ENCODE data around the gene USP24. TPM values are rescaled to one million over a fixed set of nuclear protein-coding genes. Genes with fewer than 3 reads are reported as not detected.
"Not testable (repeated sequence)": the region's sequence is repeated elsewhere in the genome, so short reads cannot be mapped to it uniquely, and the experiment has no call there.

The USP24 gene
- total and polyA plus RNA-seq, 2 donors (not counting 3 experiments of a cell fraction or from before 2014, with no cell fraction given) = 8.2 to 30.0 TPM

DNA sequence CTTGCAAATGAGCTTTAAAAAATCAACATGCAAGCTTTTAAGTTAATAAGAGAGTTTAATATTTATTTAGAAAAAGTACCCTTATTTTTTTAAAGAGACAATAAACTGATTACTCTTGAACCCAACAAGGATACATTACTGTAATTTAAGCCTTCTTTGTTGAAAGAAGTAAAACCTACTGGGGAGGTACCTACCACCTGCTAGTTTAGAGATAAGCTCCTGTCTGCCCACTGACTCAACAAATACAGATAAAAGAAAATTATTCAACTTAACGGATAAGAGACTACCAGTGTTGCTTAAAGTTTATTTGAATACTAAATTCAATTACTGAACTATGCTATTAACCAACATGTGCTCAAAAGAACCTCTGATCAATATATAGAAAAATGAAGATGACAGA lies 23.1 kb downstream of the USP24 start:
- intact Hi-C loops (cut with micrococcal nuclease) = no loop called here
- no peak overlapping the region for H2AFZ ChIP-seq (ENCODE audit: low read depth, low read length)
- DNase-seq (ENCODE audit: low read depth, low spot score) (no peak), FAIRE-seq (no peak)
- no peak for TF ChIP-seq MYC (IDR thresholded peaks at IDR 0.05; ENCODE audit: low read depth, low read length)
- TF ChIP-seq EZH2 (IDR thresholded peaks at IDR 0.05; ENCODE audit: borderline replicate concordance, low read depth, low read length, severe bottlenecking) = no peak
- TF ChIP-seq POLR2A (IDR thresholded peaks at IDR 0.05; ENCODE audit: low read depth, low read length) = no peak
- TF ChIP-seq JUN (IDR thresholded peaks at IDR 0.05; ENCODE audit: borderline replicate concordance, insufficient read depth, insufficient read length, low read depth) = no peak
- no peaks in the 10 kb centered on the region for H3K9me1 ChIP-seq (replicated peaks; ENCODE audit: control insufficient read depth, extremely low read depth, insufficient read depth, low read length)
- ChIA-PET CTCF (no interaction called here), POLR2A (no interaction called here)
- H3K27me3 ChIP-seq (ENCODE audit: control insufficient read depth in 2 of 2, insufficient read depth in 2 of 2, low read length in 2 of 2) = no peaks in the 10 kb centered on the region
- no peaks in the 10 kb centered on the region for H3K4me1 ChIP-seq (ENCODE audit: control insufficient read depth, extremely low read depth, insufficient read depth, low read length)
- no peak overlapping the region for H3K4me3 ChIP-seq (replicated peaks in 1 of 3; ENCODE audit: insufficient read depth in 1 of 3, low read depth in 1 of 3, low read length in 3 of 3)
- no peak overlapping the region for H3K4me2 ChIP-seq (ENCODE audit: insufficient read depth, low read length)
- dilution Hi-C loops (cut with MboI; ENCODE audit: extremely low pct_ligation_motif_present, low sequenced_read_pairs) = no loop called here
- H3K27ac ChIP-seq (ENCODE audit: insufficient read depth, low read depth, low read length) = no peak overlapping the region
- BruUV-seq (replicated peaks) = no TSS peak
- no peak overlapping the region for H3K9ac ChIP-seq (replicated peaks; ENCODE audit: extremely low read depth, insufficient read depth, low read length)
- peaks cover 22% of the 10 kb centered on the region for H3K79me2 ChIP-seq (ENCODE audit: control insufficient read depth, insufficient read depth, low read length)
- H3K9me3 ChIP-seq (replicated peaks; ENCODE audit: control insufficient read depth, insufficient read depth, low read length) = no peaks in the 10 kb centered on the region
- H3K36me3 ChIP-seq (ENCODE audit: control insufficient read depth in 2 of 2, extremely low read depth in 1 of 2, insufficient read depth in 2 of 2, low read length in 2 of 2) = no peaks in the 10 kb centered on the region
- peaks cover 6% of the 10 kb centered on the region for H4K20me1 ChIP-seq (replicated peaks; ENCODE audit: control insufficient read depth, extremely low read depth, insufficient read depth, low read length)

DNA sequence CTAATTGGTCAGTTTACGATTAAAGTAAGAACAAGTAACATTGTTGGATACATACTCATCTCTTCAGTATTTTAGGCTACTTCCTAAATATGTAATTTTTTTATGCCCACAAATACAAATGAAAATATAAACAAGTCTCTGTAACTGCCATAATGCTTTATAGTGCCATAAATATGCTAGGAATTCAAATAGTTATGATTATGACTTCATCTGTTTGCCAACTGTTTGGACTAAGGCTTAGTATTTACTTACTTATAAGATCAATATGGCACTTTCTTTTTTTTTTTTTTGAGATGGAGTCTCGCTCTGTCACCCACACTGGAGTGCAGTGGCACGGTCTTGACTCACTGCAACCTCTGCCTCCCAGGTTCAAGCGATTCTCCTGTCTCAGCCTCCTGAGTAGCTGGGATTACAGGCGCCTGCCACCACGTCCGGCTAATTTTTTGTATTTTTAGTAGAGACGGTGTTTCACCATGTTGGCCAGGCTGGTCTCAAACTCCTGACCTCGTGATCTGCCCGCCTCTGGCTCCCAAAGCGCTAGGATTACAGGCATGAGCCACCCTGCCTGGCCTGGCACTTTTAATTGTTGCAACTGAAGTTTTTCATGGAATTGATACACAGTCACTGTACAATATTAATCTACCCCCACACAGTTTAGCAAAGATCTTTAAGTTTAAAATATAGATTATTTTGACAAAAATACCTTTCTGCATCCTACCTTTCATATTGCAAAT lies 23.8 kb downstream of the USP24 start:
- H2AFZ ChIP-seq (ENCODE audit: low read depth, low read length); dilution Hi-C loops (cut with MboI; ENCODE audit: extremely low pct_ligation_motif_present, low sequenced_read_pairs); POLR2A ChIA-PET; H3K4me3 ChIP-seq (replicated peaks in 1 of 3; ENCODE audit: insufficient read depth in 1 of 3, low read depth in 1 of 3, low read length in 3 of 3); intact Hi-C loops (cut with micrococcal nuclease); BruUV-seq (replicated peaks); H3K27me3 ChIP-seq (ENCODE audit: control insufficient read depth in 2 of 2, insufficient read depth in 2 of 2, low read length in 2 of 2); H3K9me3 ChIP-seq (replicated peaks; ENCODE audit: control insufficient read depth, insufficient read depth, low read length); H3K4me1 ChIP-seq (ENCODE audit: control insufficient read depth, extremely low read depth, insufficient read depth, low read length); H3K4me2 ChIP-seq (ENCODE audit: insufficient read depth, low read length); H3K9ac ChIP-seq (replicated peaks; ENCODE audit: extremely low read depth, insufficient read depth, low read length); H4K20me1 ChIP-seq (replicated peaks; ENCODE audit: control insufficient read depth, extremely low read depth, insufficient read depth, low read length); H3K9me1 ChIP-seq (replicated peaks; ENCODE audit: control insufficient read depth, extremely low read depth, insufficient read depth, low read length); FAIRE-seq; H3K27ac ChIP-seq (ENCODE audit: insufficient read depth, low read depth, low read length); DNase-seq (ENCODE audit: low read depth, low spot score); CTCF ChIA-PET; H3K36me3 ChIP-seq (ENCODE audit: control insufficient read depth in 2 of 2, extremely low read depth in 1 of 2, insufficient read depth in 2 of 2, low read length in 2 of 2): not testable (repeated sequence)
- H3K79me2 ChIP-seq (ENCODE audit: control insufficient read depth, insufficient read depth, low read length) = peaks cover 29% of the 10 kb centered on the region

Measured in endothelial cell of umbilical vein (primary cell).